GM10266 (cell line): ENCODE results near the gene TRIM61.
"Not testable (repeated sequence)": the region's sequence is repeated elsewhere in the genome, so short reads cannot be mapped to it uniquely, and the experiment has no call there.

Source experiments
- DNase-seq: peaks from one replicate; pipeline ENCODE4 v3.0.0; 2012; ENCODE audit errors: extremely low spot score
- TF ChIP-seq, protein P1 (sequence below): IDR thresholded peaks from 2 replicates; pipeline ENCODE4 v1.5.1; 2012; ENCODE audit warnings: mild to moderate bottlenecking, low read depth; ENCODE audit not compliant: control insufficient read depth, insufficient read depth; ENCODE audit errors: missing control alignments

Gene TRIM61

DNA sequence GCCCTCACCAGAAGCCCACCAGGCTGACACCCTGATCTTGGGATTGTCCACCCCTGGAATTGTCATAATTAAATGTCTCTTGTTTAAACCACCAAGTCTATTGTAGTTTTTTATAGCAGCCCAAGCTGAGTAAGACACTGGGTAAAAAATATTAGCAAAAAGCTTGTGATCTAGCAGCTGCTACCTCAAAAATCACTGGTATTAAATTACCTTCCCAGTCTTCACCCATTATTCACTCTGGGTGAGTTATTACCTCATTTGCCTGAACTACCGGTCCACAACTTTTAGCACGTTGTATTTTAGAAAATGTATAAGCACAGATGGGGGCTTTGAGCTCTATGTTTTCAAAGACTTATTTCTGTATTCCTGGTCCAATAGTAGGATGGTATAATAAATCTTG, 12.0 kb upstream of the TRIM61 start:
- no peak for DNase-seq
- TF ChIP-seq, protein P1, sequence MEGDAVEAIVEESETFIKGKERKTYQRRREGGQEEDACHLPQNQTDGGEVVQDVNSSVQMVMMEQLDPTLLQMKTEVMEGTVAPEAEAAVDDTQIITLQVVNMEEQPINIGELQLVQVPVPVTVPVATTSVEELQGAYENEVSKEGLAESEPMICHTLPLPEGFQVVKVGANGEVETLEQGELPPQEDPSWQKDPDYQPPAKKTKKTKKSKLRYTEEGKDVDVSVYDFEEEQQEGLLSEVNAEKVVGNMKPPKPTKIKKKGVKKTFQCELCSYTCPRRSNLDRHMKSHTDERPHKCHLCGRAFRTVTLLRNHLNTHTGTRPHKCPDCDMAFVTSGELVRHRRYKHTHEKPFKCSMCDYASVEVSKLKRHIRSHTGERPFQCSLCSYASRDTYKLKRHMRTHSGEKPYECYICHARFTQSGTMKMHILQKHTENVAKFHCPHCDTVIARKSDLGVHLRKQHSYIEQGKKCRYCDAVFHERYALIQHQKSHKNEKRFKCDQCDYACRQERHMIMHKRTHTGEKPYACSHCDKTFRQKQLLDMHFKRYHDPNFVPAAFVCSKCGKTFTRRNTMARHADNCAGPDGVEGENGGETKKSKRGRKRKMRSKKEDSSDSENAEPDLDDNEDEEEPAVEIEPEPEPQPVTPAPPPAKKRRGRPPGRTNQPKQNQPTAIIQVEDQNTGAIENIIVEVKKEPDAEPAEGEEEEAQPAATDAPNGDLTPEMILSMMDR = no peak

DNA sequence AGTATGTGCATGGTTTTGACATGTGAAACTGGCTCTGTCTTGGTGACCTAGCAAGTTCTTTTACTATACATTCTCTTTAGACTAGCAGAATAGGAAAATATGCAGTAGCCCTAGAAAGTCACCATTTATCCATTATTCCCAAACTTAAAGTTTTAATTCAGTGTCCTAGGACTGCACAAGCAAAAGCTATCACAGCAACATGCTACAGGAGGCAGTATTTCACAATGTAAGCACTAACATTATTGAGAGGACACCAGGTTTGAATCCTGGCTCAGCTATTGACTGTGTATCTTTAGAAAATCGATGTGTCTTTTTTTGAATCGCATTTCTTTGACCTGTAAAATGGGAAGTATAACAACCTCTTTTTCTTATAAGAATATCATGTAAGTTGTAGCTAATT, 5.5 kb downstream of the TRIM61 start:
- not testable (repeated sequence) for DNase-seq

DNA sequence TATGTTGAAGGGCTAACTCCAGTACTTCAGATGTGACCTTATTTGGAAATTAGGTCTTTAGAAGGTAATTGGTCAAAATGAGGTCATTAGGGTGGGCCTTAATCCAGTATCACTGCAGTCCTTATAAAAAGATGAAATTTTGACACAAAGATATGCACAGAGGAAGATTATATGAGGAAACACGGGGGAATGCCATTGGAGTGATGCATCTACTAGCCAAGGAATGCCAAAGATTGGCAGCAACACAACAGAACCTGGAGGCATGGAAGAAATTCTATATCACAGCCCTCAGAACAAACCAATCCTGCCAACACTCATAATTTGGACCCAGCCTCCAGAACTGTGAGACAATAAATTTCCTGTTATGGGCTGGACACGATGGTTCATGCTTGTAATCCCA, 17.6 kb downstream of the TRIM61 start:
- no peak for DNase-seq

DNA sequence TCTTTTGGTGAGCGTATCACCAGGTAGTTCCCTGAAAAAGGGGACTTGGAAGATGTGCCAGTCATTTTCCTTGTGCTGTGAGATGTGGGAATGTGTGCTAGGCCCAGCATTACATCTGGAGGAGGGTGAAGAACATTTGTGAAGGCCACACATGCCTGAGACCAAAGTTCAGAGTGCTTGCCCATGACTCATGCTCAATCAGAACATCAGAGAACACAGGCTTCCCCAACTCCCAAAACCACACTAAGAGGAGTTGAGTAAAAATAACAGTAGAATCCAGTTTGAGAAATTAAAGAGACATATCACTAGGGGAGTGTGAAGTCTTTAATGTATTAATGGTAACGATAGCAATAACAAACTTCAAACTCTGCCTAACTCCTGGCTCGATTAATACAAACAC, 18.0 kb downstream of the TRIM61 start:
- DNase-seq = not testable (repeated sequence)

More for the DNA sequence above, 17.6 kb downstream of the TRIM61 start:
- TF ChIP-seq, protein P1 = no peak

DNA sequence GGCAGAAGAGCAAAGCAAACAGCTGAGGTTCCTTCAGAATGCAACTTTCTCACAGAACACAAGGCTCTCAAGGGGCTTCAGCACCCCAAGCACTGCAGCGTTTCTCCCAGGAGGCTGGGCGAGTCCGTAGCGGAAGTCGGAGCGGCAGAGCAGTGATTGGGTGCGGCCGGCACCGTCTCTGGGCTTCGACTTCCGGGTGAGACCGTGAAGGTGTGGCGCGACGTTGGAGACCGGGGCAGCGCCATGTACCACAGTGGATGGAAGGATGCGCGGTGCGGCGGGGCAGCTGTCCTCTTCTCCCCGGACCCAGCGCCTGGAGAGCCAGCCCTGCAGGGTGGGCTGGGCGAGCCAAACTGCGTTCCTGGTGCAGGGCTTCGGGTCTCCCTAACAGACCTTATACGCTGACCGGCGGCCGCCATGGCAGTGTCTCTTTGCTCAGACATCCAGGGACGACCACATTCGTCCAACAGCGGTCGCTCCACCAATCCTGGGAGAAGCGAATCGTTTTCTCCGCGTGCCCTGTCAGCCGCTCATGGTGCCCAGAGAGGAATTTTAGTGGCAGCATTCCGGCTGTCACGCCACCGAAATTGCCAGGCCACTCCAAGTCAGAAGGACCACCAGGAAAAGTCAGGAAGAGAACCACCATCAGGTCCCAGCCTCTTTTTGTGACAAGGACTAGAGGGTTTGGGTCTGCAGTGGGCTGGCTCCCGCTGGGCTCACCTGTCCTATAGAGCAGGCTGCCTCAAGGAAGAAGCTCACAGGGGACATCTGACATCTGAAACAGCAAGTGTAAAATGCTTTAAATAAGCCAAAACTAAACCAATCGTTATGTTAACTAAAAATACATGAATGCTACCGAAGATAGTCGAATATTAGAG, 20.5 kb downstream of the TRIM61 start:
- TF ChIP-seq, protein P1 = no peak
- peak; percentile 85 for DNase-seq

DNA sequence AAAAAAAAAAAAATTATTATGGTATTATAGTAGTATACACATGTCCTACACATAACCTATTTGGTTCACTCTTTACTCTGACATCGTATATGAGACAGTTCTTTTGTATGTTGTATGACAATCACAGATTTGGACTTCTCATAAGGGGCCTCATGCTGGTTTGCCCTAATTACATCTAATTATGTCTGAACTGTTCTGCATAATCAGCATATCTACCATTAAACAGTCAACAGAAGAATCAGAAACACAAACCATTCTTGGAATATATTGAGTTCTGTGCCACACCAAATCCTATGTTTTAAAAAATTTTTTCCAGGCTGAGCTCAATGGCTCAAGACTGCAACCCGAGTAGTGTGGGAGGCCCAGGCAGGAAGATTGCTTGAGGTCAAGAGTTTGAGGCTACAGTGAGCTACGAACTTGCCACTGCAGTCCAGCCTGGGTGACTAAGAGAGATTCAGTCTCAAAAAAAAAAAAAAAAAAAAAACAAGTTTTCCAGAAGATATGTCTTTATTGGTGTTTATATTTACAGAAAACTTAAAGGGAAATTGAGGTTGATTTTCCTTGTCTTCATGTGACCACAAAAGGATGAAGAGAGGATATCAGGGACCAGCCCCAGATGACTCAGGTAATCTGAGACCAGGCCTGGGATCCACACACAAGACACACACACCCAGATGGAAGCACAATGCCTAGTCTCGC, 22.2 kb downstream of the TRIM61 start:
- DNase-seq = no peak
- TF ChIP-seq, protein P1 = no peak

DNA sequence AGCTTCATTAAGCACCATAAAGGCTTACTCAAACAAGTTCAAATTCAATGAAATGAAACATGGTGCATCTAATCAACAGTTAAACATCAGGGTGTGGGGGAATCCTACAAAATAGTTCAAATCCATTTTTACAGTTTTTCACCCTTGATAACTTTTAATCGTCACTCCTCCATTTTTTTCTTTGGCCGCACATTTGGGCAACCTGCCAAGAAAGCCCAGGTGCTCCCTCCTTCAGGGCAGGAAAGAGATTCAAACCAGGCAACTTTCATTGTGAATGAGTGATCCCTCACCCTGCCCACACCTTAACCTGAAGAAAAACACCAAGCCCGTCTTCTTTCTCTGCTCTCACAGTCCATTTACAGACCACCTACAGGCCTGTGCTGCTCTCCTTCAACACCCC, 24.9 kb downstream of the TRIM61 start:
- no peak for DNase-seq
- TF ChIP-seq, protein P1 = no peak

DNA sequence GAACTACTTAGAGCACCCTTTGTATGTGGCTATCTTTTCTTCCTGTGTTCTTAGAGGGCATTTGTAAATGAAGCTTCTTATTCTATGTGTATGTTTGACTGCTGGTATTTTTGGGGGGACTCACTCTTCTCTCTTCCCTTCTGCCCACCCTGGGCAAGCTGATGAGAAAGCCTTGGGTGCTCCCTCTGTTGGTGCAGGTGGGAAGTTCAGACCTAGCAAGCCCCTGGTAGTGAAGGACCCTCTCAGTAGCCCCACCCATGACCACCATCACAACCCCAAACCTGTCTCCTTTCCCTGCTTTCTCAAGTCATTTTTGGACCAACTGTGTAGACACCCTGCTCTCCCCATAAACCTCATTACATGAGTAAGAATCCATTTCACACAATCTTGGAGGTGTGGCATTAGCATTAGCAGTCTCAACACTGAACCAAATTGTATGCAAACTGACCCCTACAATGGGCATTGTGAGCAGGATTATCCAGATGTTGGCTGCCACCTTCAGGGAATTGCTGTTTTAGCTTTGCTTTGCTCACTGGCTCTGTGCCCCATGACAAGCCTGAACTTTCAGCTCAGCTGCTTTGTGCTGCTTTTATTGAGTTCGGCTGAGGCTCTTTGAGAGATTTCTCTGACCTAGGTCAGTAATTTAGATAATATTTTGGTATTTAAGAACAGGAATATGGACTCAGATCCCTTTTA, 27.9 kb downstream of the TRIM61 start:
- TF ChIP-seq, protein P1 = peak; percentile 14
- no peak for DNase-seq
